SU-DHL-6 (cell line): Measurements from ENCODE around the gene MRPL20.

Experiments
- H2AFZ ChIP-seq: fragments of 200-600 bp; sonication (generic); 2 replicates; pipeline ENCODE4 v1.6.1; 2014; ENCODE audit warnings: low read depth, mild to moderate bottlenecking, moderate library complexity, mixed read lengths, antibody characterized with exemption, low read length; ENCODE audit not compliant: severe bottlenecking
- H3F3A ChIP-seq: fragments of 200-600 bp; shearing (Covaris generic); 2 replicates; pipeline ENCODE4 v1.6.0; 2016; ENCODE audit warnings: antibody characterized with exemption, mild to moderate bottlenecking; ENCODE audit not compliant: insufficient read depth
- H3K27ac ChIP-seq: fragments of 200-600 bp; sonication (generic); 2 replicates; pipeline ENCODE4 v1.5.1; 2016; ENCODE audit warnings: low read depth, mild to moderate bottlenecking, low read length, moderate library complexity, mixed read lengths
- H3K27me3 ChIP-seq: fragments of 200-600 bp; sonication (generic), shearing (Covaris generic); 2 replicates; pipeline ENCODE4 v1.6.0; 2014; ENCODE audit warnings: mild to moderate bottlenecking, low read length
- H3K36me3 ChIP-seq: fragments of 200-600 bp; sonication (generic); 2 replicates; pipeline ENCODE4 v1.6.1; 2014; ENCODE audit warnings: mild to moderate bottlenecking, low read length, mixed read lengths
- H3K4me2 ChIP-seq: fragments of 300-600, 200-600 bp; shearing (Covaris generic), sonication (generic); 2 replicates; pipeline ENCODE4 v1.6.0; 2014; ENCODE audit warnings: low read length, low read depth, mild to moderate bottlenecking; ENCODE audit not compliant: poor library complexity, severe bottlenecking
- H3K4me3 ChIP-seq: fragments of 200-600 bp; sonication (generic); 2 replicates; pipeline ENCODE4 v1.5.1; 2014; ENCODE audit warnings: antibody characterized with exemption, low read length, mild to moderate bottlenecking, mixed read lengths; ENCODE audit not compliant: insufficient read depth, poor library complexity, severe bottlenecking
- H3K79me2 ChIP-seq: fragments of 200-600 bp; sonication (generic); 2 replicates; pipeline ENCODE4 v1.6.1; 2014; ENCODE audit warnings: mild to moderate bottlenecking, low read length, moderate library complexity; ENCODE audit not compliant: insufficient read depth
- H3K9ac ChIP-seq: fragments of 200-600 bp; sonication (generic); 2 replicates; pipeline ENCODE4 v1.7.0; 2014; ENCODE audit warnings: mild to moderate bottlenecking, low read length
- H3K9me2 ChIP-seq: fragments of 200-600 bp; sonication (generic); replicated peaks from 2 replicates; pipeline ENCODE4 v1.6.1; 2014; ENCODE audit warnings: low read length; ENCODE audit not compliant: insufficient read depth
- H3K9me3 ChIP-seq: fragments of 200-600 bp; sonication (generic); 2 replicates; pipeline ENCODE4 v1.6.1; 2014; ENCODE audit warnings: low read length, mixed read lengths; ENCODE audit not compliant: insufficient read depth
- H4K20me1 ChIP-seq: fragments of 200-600 bp; sonication (generic); 2 replicates; pipeline ENCODE4 v1.6.1; 2014; ENCODE audit warnings: low read depth, mild to moderate bottlenecking, antibody characterized with exemption, low read length, moderate library complexity, mixed read lengths
- EZH2phosphoT487 ChIP-seq: fragments of 200-600 bp; sonication (generic), shearing (Covaris generic); conservative IDR thresholded peaks from 2 replicates; pipeline ENCODE4 v1.6.1; 2018; ENCODE audit warnings: mild to moderate bottlenecking, antibody characterized with exemption, low read length, moderate library complexity, mixed read lengths
- TF ChIP-seq, protein P1 (sequence below): fragments of 200-600 bp; sonication (generic); IDR thresholded peaks from one replicate; pipeline ENCODE4 v1.5.1; 2017; ENCODE audit warnings: antibody characterized with exemption, mild to moderate bottlenecking, low read length, moderate library complexity; ENCODE audit not compliant: insufficient read depth, poor library complexity, severe bottlenecking

MRPL20 gene

GRCh38 chr1:1426496-1427105 is 19.5 kb upstream of the MRPL20 start:
- Histone ChIP-seq H3K27me3 (no peaks in the 10 kb centered on the region), H3K4me2 (no peak overlapping the region), H3K79me2 (no peaks in the 10 kb centered on the region), H3F3A (no peaks in the 10 kb centered on the region), H2AFZ (no peak overlapping the region), H4K20me1 (no peaks in the 10 kb centered on the region), H3K9me3 (no peaks in the 10 kb centered on the region), H3K4me3 (no peak overlapping the region), H3K27ac (no peak overlapping the region), H3K9me2 (no peaks in the 10 kb centered on the region), H3K36me3 (no peaks in the 10 kb centered on the region), H3K9ac (no peak overlapping the region)
- TF ChIP-seq, protein P1, sequence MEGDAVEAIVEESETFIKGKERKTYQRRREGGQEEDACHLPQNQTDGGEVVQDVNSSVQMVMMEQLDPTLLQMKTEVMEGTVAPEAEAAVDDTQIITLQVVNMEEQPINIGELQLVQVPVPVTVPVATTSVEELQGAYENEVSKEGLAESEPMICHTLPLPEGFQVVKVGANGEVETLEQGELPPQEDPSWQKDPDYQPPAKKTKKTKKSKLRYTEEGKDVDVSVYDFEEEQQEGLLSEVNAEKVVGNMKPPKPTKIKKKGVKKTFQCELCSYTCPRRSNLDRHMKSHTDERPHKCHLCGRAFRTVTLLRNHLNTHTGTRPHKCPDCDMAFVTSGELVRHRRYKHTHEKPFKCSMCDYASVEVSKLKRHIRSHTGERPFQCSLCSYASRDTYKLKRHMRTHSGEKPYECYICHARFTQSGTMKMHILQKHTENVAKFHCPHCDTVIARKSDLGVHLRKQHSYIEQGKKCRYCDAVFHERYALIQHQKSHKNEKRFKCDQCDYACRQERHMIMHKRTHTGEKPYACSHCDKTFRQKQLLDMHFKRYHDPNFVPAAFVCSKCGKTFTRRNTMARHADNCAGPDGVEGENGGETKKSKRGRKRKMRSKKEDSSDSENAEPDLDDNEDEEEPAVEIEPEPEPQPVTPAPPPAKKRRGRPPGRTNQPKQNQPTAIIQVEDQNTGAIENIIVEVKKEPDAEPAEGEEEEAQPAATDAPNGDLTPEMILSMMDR: no peak
- no peak for TF ChIP-seq EZH2phosphoT487

GRCh38 chr1:1425753-1426495 is 18.8 kb upstream of the MRPL20 start:
- H3K36me3 ChIP-seq: no peaks in the 10 kb centered on the region
- H3F3A ChIP-seq: no peaks in the 10 kb centered on the region
- no peak overlapping the region for H3K27ac ChIP-seq
- no peak for TF ChIP-seq EZH2phosphoT487
- TF ChIP-seq, protein P1: no peak
- H3K9ac ChIP-seq: no peak overlapping the region
- H3K4me3 ChIP-seq: no peak overlapping the region
- H3K79me2 ChIP-seq: no peaks in the 10 kb centered on the region
- no peaks in the 10 kb centered on the region for H4K20me1 ChIP-seq
- no peaks in the 10 kb centered on the region for H3K9me3 ChIP-seq
- no peaks in the 10 kb centered on the region for H3K9me2 ChIP-seq
- H3K4me2 ChIP-seq: no peak overlapping the region
- H3K27me3 ChIP-seq: no peaks in the 10 kb centered on the region
- no peak overlapping the region for H2AFZ ChIP-seq

GRCh38 chr1:1425426-1425752 is 18.3 kb upstream of the MRPL20 start:
- Histone ChIP-seq H3F3A (no peaks in the 10 kb centered on the region), H3K4me2 (no peak overlapping the region), H3K79me2 (no peaks in the 10 kb centered on the region), H2AFZ (no peak overlapping the region), H3K27ac (no peak overlapping the region), H3K9me3 (no peaks in the 10 kb centered on the region), H3K9ac (no peak overlapping the region), H4K20me1 (no peaks in the 10 kb centered on the region), H3K4me3 (no peak overlapping the region), H3K36me3 (no peaks in the 10 kb centered on the region), H3K9me2 (no peaks in the 10 kb centered on the region), H3K27me3 (no peaks in the 10 kb centered on the region)
- no peak for TF ChIP-seq EZH2phosphoT487
- TF ChIP-seq, protein P1: no peak
